ENCODE data around the gene NFASC.

Gene NFASC

DNA sequence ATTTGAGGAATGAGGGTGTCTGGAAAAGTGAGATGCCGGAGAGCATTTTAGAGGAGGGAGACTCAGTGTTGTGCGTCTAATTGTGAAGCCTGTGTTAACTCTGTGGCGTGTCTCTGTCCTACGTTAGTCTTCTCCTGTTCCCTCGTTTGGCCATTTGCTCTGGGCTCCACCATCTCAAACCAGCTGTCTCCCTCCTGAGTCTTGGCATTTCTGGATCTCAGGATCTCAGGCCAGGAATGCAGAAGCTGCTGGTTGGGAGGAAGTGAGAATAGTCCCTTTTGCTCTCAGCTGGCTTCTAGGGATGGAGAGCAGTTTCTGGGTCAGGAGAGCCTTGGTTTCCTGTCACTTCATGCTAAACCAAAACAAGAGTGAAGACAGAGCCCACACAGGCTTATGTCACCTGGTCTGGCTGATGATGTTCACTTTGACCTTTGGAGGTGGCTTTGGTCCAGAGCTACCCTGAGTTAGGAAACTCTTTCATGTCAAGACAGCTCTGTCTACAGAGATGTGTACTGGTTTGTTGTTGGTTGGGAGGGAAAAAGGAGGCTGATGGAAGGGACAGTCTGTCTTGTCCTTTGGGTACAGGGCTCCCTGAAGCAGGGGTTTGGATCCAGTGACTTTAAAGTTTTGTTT is 859 bp downstream of the NFASC start:
- no peaks in the 10 kb centered on the region for H3K36me3 ChIP-seq (ENCODE audit: control insufficient read depth, insufficient read depth, low read length)
- DNase-seq (ENCODE audit: low read depth, low spot score), result no peak
- no peak overlapping the region for H3K27ac ChIP-seq (ENCODE audit: low read length)
- no peaks in the 10 kb centered on the region for H3K27me3 ChIP-seq (ENCODE audit: control insufficient read depth, insufficient read depth, low read length)
- WGBS (ENCODE audit: insufficient coverage, insufficient read length), result no CpG with 5 or more reads among the region's 5 CpGs
- H3K4me3 ChIP-seq (ENCODE audit: low read length), result no peak overlapping the region
- H3K9me3 ChIP-seq (ENCODE audit: control insufficient read depth, insufficient read depth, low read length), result no peaks in the 10 kb centered on the region
- H3K4me1 ChIP-seq (ENCODE audit: control insufficient read depth, insufficient read depth, low read length), result peaks cover 9% of the 10 kb centered on the region

DNA sequence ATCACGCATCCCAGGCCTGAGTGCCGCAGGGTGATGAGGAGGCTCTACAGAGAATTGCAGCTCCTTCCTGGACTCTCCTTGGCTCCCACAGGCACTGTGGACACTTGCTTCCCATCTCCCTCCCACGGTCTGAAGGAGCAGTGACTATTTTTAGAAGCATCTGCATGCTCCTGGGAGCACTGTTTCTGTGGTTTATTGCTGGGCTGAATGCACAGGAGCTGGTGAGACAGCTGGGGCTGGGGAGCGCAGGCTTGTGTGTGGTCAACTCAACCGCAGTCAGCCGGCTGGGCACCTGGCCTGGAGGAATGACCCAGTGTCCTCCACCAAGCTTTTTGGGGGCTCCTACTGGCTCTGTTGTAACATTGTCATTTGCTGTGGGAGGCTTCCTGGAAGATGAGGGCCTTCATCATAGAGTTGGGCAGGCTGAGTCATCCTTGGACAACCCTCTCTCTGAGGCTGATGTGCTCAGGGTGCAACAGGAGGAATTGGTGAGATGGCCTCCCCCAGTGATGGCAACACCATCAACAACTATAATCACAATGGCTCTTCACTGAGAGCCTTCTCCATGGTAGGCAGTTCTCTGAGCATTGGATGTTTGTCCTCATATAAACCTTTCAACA is 1.7 kb downstream of the NFASC start:
- DNase-seq (ENCODE audit: low read depth, low spot score), result no peak
- Histone ChIP-seq H3K36me3 (ENCODE audit: control insufficient read depth, insufficient read depth, low read length) (no peaks in the 10 kb centered on the region), H3K27me3 (ENCODE audit: control insufficient read depth, insufficient read depth, low read length) (no peaks in the 10 kb centered on the region), H3K4me3 (ENCODE audit: low read length) (no peak overlapping the region), H3K27ac (ENCODE audit: low read length) (no peak overlapping the region), H3K9me3 (ENCODE audit: control insufficient read depth, insufficient read depth, low read length) (no peaks in the 10 kb centered on the region), H3K4me1 (ENCODE audit: control insufficient read depth, insufficient read depth, low read length) (peaks cover 9% of the 10 kb centered on the region)
- no CpG with 5 or more reads among the region's 6 CpGs for WGBS (ENCODE audit: insufficient coverage, insufficient read length)

DNA sequence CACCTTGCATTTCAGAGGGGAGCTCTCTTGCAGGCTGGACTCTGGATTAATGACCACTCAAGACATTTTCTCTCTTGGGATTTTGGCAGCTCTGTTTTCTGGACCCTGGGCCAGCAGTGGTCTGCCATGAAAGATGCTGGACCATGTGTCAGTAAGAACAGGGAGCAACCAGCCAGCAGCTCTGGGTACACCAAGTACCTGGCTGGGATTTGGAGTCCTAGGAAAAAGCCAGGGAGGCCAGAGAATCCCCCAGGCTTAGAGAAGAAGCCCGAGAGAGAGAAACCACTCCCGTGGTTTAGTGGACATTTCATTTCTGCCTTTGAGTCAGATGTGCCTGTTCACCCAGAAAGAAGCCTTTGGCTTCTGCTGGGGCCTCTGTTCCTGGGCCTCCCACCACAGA is 2.5 kb downstream of the NFASC start:
- Histone ChIP-seq H3K36me3 (ENCODE audit: control insufficient read depth, insufficient read depth, low read length) (no peaks in the 10 kb centered on the region), H3K9me3 (ENCODE audit: control insufficient read depth, insufficient read depth, low read length) (no peaks in the 10 kb centered on the region), H3K4me3 (ENCODE audit: low read length) (no peak overlapping the region), H3K4me1 (ENCODE audit: control insufficient read depth, insufficient read depth, low read length) (peaks cover 9% of the 10 kb centered on the region), H3K27ac (ENCODE audit: low read length) (no peak overlapping the region), H3K27me3 (ENCODE audit: control insufficient read depth, insufficient read depth, low read length) (no peaks in the 10 kb centered on the region)
- no CpG with 5 or more reads among the region's 2 CpGs for WGBS (ENCODE audit: insufficient coverage, insufficient read length)
- DNase-seq (ENCODE audit: low read depth, low spot score), result no peak

- Histone ChIP-seq H3K4me3 (ENCODE audit: low read length) (no peak overlapping the region), H3K27me3 (ENCODE audit: control insufficient read depth, insufficient read depth, low read length) (no peaks in the 10 kb centered on the region), H3K4me1 (ENCODE audit: control insufficient read depth, insufficient read depth, low read length) (peaks cover 8% of the 10 kb centered on the region; the same call in 1 of the 2 replicates), H3K36me3 (ENCODE audit: control insufficient read depth, insufficient read depth, low read length) (no peaks in the 10 kb centered on the region), H3K9me3 (ENCODE audit: control insufficient read depth, insufficient read depth, low read length) (no peaks in the 10 kb centered on the region), H3K27ac (ENCODE audit: low read length) (no peak overlapping the region)
- no peak for DNase-seq (ENCODE audit: low read depth, low spot score)
- WGBS (ENCODE audit: insufficient coverage, insufficient read length), result no CpG with 5 or more reads among the region's 2 CpGs
Observed at GRCh38 chr1:204873714-204874113, 3.1 kb downstream of the NFASC start.

DNA sequence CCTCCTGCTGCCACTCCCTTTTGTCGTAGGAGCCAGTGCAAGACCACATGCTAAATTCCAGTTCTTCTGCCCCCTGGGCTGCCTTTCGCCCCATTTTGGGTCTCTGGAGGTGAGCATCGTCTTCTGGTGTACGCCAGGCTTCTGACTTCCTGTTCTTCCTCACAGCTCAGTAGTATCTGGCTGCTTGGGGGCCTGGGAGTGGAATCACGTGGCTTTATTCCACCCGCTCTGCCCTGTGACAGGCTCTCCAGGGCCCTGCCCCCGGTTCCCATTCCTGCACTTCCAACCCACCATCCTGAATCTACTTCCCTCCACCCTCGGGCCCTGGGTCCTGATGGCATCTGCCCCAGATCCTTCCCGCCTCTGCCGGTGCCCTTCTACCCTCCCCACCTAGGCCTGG is 3.6 kb downstream of the NFASC start:
- H3K27ac ChIP-seq (ENCODE audit: low read length), result no peak overlapping the region
- peaks cover 5% of the 10 kb centered on the region; the same call in 1 of the 2 replicates for H3K4me1 ChIP-seq (ENCODE audit: control insufficient read depth, insufficient read depth, low read length)
- WGBS (ENCODE audit: insufficient coverage, insufficient read length), result no CpG with 5 or more reads among the region's 10 CpGs
- no peak overlapping the region for H3K4me3 ChIP-seq (ENCODE audit: low read length)
- H3K9me3 ChIP-seq (ENCODE audit: control insufficient read depth, insufficient read depth, low read length), result no peaks in the 10 kb centered on the region
- H3K27me3 ChIP-seq (ENCODE audit: control insufficient read depth, insufficient read depth, low read length), result no peaks in the 10 kb centered on the region
- DNase-seq (ENCODE audit: low read depth, low spot score), result no peak
- H3K36me3 ChIP-seq (ENCODE audit: control insufficient read depth, insufficient read depth, low read length), result no peaks in the 10 kb centered on the region

- no peak for DNase-seq (ENCODE audit: low read depth, low spot score)
- H3K4me3 ChIP-seq (ENCODE audit: low read length), result no peak overlapping the region
- H3K36me3 ChIP-seq (ENCODE audit: control insufficient read depth, insufficient read depth, low read length), result no peaks in the 10 kb centered on the region
- no CpG with 5 or more reads among the region's 4 CpGs for WGBS (ENCODE audit: insufficient coverage, insufficient read length)
- H3K4me1 ChIP-seq (ENCODE audit: control insufficient read depth, insufficient read depth, low read length), result peaks cover 5% of the 10 kb centered on the region; the same call in 1 of the 2 replicates
- no peaks in the 10 kb centered on the region for H3K9me3 ChIP-seq (ENCODE audit: control insufficient read depth, insufficient read depth, low read length)
- H3K27ac ChIP-seq (ENCODE audit: low read length), result no peak overlapping the region
- no peaks in the 10 kb centered on the region for H3K27me3 ChIP-seq (ENCODE audit: control insufficient read depth, insufficient read depth, low read length)
Observed at GRCh38 chr1:204875255-204875654, 4.6 kb downstream of the NFASC start.

DNA sequence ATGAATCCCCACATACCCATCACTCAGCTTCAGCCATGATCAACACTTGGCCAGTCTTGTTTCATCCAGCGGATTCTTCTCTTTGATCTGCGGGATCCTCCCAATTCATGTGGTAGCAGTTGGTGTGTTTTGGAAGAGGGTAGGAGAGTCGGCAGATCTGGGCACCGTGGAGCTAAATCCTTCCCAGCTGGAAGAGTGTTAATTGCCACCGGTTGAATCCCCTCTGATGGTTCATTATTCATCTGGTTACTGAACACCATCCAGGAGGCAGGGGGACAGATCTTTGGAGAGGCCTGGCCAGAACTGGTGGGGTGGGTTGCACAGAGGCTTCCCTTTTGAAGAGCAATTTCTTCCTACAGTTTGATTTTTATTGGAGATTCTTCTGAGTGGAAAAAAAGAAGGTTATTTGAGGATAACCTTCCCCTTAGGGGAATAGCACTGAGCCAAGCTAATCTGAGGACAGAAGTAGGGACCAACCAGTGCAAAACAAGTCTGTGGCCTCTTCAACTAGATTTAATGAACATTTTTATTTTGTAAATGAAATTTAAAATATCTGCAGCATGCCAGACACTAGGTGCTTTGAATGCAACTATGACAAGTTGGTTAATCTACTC is 8.1 kb downstream of the NFASC start:
- H3K4me3 ChIP-seq (ENCODE audit: low read length), result no peak overlapping the region
- H3K27ac ChIP-seq (ENCODE audit: low read length), result no peak overlapping the region

GRCh38 chr1:204879351-204879750 is 8.7 kb downstream of the NFASC start:
- whole genome bisulfite sequencing (ENCODE audit: insufficient coverage, insufficient read length), result no CpG with 5 or more reads among the region's 3 CpGs

More for the DNA sequence above, 8.1 kb downstream of the NFASC start:
- no peaks in the 10 kb centered on the region for H3K9me3 ChIP-seq (ENCODE audit: control insufficient read depth, insufficient read depth, low read length)
- H3K36me3 ChIP-seq (ENCODE audit: control insufficient read depth, insufficient read depth, low read length), result no peaks in the 10 kb centered on the region
- no peaks in the 10 kb centered on the region for H3K27me3 ChIP-seq (ENCODE audit: control insufficient read depth, insufficient read depth, low read length)
- DNase-seq (ENCODE audit: low read depth, low spot score), result no peak
- WGBS (ENCODE audit: insufficient coverage, insufficient read length), result no CpG with 5 or more reads among the region's 5 CpGs
- peaks cover 6% of the 10 kb centered on the region; the same call in 1 of the 2 replicates for H3K4me1 ChIP-seq (ENCODE audit: control insufficient read depth, insufficient read depth, low read length)

DNA sequence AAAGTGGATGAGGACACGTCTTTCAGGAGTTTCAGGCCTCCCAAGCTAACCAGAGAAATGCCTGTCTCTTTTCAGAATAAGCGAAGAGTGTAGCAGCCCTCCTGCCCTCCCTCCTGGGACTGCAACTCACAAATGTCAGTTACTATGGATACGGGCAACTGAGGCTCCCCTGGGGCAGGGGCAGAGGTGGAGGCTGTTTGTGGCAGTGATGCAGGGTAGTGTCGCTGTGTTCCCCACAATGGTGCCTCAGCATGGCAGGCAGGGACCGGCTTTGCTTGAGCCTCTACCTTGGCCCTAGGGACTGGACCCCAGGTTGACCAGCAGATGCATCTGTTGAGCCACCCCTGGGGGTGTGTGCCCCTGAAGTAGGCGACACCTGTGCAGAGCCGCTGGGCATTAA is 10.2 kb downstream of the NFASC start:
- no peaks in the 10 kb centered on the region for H3K36me3 ChIP-seq (ENCODE audit: control insufficient read depth, insufficient read depth, low read length)
- DNase-seq (ENCODE audit: low read depth, low spot score), result no peak
- H3K4me1 ChIP-seq (ENCODE audit: control insufficient read depth, insufficient read depth, low read length), result peaks cover 7% of the 10 kb centered on the region; the same call in 1 of the 2 replicates
- H3K27me3 ChIP-seq (ENCODE audit: control insufficient read depth, insufficient read depth, low read length), result no peaks in the 10 kb centered on the region
- no CpG with 5 or more reads among the region's 7 CpGs for WGBS (ENCODE audit: insufficient coverage, insufficient read length)
- H3K4me3 ChIP-seq (ENCODE audit: low read length), result no peak overlapping the region
- H3K27ac ChIP-seq (ENCODE audit: low read length), result no peak overlapping the region
- no peaks in the 10 kb centered on the region for H3K9me3 ChIP-seq (ENCODE audit: control insufficient read depth, insufficient read depth, low read length)

More at GRCh38 chr1:204879351-204879750, 8.7 kb downstream of the NFASC start:
- peaks cover 6% of the 10 kb centered on the region; the same call in 1 of the 2 replicates for H3K4me1 ChIP-seq (ENCODE audit: control insufficient read depth, insufficient read depth, low read length)
- no peak overlapping the region for H3K4me3 ChIP-seq (ENCODE audit: low read length)
- H3K36me3 ChIP-seq (ENCODE audit: control insufficient read depth, insufficient read depth, low read length), result no peaks in the 10 kb centered on the region
- no peak overlapping the region for H3K27ac ChIP-seq (ENCODE audit: low read length)
- no peaks in the 10 kb centered on the region for H3K27me3 ChIP-seq (ENCODE audit: control insufficient read depth, insufficient read depth, low read length)
- H3K9me3 ChIP-seq (ENCODE audit: control insufficient read depth, insufficient read depth, low read length), result no peaks in the 10 kb centered on the region
- DNase-seq (ENCODE audit: low read depth, low spot score), result no peak

DNA sequence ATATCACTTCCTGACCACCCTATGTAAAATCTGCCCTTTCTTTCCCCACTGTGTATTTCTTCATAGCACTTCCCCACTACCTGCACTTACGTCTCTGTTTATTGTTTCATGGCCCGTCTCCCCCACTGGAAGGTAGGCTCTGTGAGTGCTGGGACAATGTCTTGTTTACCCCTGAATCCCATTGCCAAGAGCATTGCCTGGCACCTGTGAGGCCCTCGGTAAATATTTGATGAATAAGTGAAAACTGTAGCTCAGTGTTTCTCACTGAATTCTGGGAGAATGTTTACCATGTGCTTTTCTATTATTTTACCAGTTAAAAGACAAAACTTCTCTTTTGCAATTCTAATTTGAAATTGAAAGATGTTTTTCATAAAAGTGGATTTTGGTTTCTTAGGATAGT is 11.8 kb downstream of the NFASC start:
- no CpG with 5 or more reads among the region's 3 CpGs for WGBS (ENCODE audit: insufficient coverage, insufficient read length)
- Histone ChIP-seq H3K27ac (ENCODE audit: low read length) (no peak overlapping the region), H3K4me3 (ENCODE audit: low read length) (no peak overlapping the region), H3K4me1 (ENCODE audit: control insufficient read depth, insufficient read depth, low read length) (peaks cover 7% of the 10 kb centered on the region; the same call in 1 of the 2 replicates), H3K9me3 (ENCODE audit: control insufficient read depth, insufficient read depth, low read length) (no peaks in the 10 kb centered on the region), H3K36me3 (ENCODE audit: control insufficient read depth, insufficient read depth, low read length) (no peaks in the 10 kb centered on the region), H3K27me3 (ENCODE audit: control insufficient read depth, insufficient read depth, low read length) (no peaks in the 10 kb centered on the region)
- DNase-seq (ENCODE audit: low read depth, low spot score), result no peak
